ENCODE measurements around the gene GZMA.
"Not testable (repeated sequence)": the region's sequence is repeated elsewhere in the genome, so short reads cannot be mapped to it uniquely, and the experiment has no call there.

Gene GZMA

DNA sequence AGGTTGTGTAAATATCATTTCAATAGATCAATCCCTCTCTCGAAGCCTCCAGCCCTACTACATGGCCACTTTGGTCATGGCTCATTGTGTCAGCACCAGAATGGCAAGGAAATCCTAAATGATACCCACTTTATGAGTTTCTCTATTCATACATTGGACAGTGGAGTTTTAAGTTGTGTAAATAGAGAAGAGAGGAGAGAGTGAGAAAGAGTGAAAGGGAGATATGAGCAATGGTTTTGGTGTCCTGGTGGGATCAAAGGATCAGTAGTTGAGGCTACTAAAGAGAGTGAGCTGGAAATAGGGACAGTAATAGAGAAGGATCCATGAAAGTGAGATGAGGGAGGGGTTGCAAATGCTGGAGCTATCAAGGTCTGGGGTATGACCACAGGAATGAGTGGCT is 31.5 kb upstream of the GZMA start:
- H3K27ac ChIP-seq, result no peak overlapping the region
- TF ChIP-seq ZFX (IDR thresholded peaks at IDR 0.05; ENCODE audit: borderline replicate concordance), result no peak
- TF ChIP-seq, protein P1, sequence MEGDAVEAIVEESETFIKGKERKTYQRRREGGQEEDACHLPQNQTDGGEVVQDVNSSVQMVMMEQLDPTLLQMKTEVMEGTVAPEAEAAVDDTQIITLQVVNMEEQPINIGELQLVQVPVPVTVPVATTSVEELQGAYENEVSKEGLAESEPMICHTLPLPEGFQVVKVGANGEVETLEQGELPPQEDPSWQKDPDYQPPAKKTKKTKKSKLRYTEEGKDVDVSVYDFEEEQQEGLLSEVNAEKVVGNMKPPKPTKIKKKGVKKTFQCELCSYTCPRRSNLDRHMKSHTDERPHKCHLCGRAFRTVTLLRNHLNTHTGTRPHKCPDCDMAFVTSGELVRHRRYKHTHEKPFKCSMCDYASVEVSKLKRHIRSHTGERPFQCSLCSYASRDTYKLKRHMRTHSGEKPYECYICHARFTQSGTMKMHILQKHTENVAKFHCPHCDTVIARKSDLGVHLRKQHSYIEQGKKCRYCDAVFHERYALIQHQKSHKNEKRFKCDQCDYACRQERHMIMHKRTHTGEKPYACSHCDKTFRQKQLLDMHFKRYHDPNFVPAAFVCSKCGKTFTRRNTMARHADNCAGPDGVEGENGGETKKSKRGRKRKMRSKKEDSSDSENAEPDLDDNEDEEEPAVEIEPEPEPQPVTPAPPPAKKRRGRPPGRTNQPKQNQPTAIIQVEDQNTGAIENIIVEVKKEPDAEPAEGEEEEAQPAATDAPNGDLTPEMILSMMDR (IDR thresholded peaks at IDR 0.05), result no peak

DNA sequence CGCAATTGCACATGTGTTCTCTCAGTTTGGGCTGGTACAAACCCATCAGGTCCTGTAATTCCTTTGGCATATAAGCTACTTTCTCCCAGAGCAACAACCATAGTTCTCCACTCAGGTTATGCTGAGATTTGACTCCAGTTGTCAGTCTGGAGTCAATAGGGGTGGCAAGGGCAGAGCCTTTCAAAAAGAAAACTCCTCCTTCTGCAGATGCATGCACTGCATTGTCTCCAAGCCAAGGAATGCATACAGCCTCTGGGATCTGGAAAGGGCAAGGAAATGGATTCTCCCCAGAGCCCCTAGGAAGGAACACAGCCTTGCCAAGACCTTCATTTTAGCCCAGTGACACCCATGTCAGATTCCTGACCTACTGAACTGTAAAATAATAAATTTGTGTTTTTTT is 31.0 kb upstream of the GZMA start:
- no peak overlapping the region for H3K27ac ChIP-seq
- no peak for TF ChIP-seq ZFX (IDR thresholded peaks at IDR 0.05; ENCODE audit: borderline replicate concordance)
- TF ChIP-seq, protein P1 (IDR thresholded peaks at IDR 0.05), result no peak

DNA sequence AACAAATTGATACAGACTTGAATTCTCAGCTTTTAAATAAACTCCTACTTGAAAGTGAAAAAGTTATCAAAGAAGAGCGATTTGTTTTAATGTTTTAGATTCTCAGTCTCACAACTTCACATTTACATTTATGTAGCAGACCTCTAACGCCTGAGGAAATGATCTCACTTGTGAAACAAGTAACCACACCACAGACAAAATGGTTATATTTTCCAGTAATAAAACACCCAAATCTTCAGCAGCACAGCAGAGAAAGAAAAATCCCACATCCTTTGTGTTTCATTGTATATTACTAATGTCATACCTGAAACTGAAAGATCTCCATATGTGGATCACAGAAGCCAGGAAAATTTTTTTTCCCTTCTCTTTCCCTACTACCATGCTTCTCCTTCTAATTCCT is 29.8 kb upstream of the GZMA start:
- H3K27ac ChIP-seq, result no peak overlapping the region
- TF ChIP-seq ZFX (IDR thresholded peaks at IDR 0.05; ENCODE audit: borderline replicate concordance), result no peak
- TF ChIP-seq, protein P1 (IDR thresholded peaks at IDR 0.05), result no peak

DNA sequence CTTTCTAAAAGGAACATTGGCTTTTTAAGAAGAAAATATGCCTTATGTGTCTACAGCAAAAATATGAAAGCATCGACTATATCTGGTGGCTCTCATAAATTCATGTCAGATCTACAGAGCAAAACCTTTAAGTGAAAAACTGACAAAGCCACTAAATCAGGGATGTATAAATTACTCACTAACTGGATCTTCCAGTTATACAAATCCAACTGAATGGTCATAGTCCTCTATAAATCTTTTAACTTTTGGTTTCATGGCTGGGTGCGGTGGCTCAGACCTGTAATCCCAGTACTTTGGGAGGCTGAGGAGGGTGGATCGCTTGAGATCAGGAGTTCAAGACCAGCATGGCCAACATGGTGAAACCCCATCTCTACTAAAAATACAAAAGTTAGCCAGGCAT is 29.2 kb upstream of the GZMA start:
- TF ChIP-seq, protein P1 (IDR thresholded peaks at IDR 0.05), result no peak
- TF ChIP-seq ZFX (IDR thresholded peaks at IDR 0.05; ENCODE audit: borderline replicate concordance), result no peak
- H3K27ac ChIP-seq, result no peak overlapping the region

DNA sequence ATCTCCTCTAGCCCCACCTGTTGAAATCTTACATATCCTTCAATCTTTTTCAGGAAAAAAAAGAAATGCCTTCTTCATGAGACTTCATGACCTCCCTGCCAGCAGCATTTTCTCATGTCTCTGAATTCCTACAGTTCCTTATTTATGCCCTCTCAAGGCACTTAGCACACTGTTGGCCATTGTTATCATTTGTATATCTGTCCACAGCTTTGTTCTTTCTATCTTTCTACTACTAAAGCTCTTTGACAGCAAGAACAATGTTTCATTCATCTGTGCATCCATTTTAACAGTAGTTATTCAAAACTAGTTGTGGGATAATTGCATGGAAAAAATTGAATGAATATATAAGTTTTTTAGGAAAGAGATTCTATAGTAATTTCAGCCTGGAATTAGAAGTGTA is 20.9 kb upstream of the GZMA start:
- TF ChIP-seq ZFX (IDR thresholded peaks at IDR 0.05; ENCODE audit: borderline replicate concordance), result no peak
- TF ChIP-seq, protein P1 (IDR thresholded peaks at IDR 0.05), result no peak

DNA sequence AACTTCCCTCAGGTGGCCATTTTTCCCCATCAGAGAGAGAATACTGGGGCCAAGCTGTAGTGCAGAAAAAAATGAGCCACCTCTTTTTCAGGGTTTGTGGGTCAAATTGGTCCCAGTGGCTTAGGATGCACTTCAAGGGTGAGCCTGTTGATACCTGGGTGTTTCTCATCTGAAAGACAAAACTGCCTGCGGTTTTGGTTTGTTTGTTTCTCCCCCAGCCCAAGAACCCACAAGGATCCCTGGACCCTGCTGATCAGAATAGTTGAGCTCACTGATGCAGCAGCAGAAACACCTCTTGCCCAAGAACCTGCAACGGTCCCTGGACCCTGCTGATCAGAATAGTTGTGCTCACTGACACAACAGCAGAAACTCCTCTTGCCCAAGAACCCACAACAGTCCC is 13.1 kb upstream of the GZMA start:
- not testable (repeated sequence) for H3K27ac ChIP-seq

More for the DNA sequence above, 20.9 kb upstream of the GZMA start:
- H3K27ac ChIP-seq, result no peak overlapping the region

DNA sequence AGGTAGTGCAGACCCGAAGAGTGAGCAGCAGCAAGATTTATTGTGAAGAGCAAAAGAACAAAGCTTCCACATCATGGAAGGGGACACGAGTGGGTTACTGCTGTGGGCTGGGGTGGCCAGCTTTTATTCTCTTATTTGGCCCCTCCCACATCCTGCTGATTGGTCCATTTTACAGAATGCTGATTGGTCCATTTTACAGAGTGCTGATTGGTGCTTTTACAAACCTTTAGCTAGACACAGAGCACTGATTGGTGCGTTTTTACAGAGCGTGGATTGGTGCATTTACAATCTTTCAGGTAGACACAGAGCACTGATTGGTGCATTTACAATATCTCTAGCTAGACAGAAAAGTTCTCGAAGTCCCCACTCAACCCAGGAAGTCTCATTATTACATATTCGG is 11.4 kb upstream of the GZMA start:
- H3K27ac ChIP-seq, result not testable (repeated sequence)

DNA sequence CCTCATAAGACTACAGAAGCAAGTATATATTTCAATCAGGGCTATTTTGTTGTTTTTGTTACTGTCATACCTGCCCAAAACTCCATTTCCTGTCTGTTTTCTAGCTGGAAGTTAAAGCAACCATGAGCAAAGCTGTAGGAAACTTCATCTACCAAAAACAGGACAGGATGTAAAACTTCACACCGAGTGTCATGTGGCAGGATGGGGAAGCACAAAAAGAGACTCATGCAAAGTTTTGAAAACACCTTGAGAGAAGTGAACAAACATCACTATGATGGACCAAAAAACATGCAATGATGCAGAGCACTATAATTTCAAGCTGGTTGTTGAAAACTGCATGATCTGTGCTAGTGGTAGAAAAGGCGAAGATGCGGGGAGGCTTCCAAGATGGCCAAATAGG is 6.3 kb upstream of the GZMA start:
- no peak overlapping the region for H3K27ac ChIP-seq
- no peak for TF ChIP-seq ZFX (IDR thresholded peaks at IDR 0.05; ENCODE audit: borderline replicate concordance)
- TF ChIP-seq, protein P1 (IDR thresholded peaks at IDR 0.05), result no peak

All from 22Rv1 (cell line).